K562 (cell line): ENCODE measurements around the gene EMILIN3. TPM values are rescaled to one million over a fixed set of nuclear protein-coding genes. Genes with fewer than 3 reads are reported as not detected.

ENCODE experiments used
- BRD4 ChIP-seq: fragments of 200-600 bp; sonication (generic); IDR thresholded peaks from 2 replicates; pipeline ENCODE4 v1.6.1; 2017; ENCODE audit warnings: inconsistent platforms
- MEF2A ChIP-seq: IDR thresholded peaks from 2 replicates; pipeline ENCODE4 v1.6.1; 2011; ENCODE audit warnings: low read depth, mild to moderate bottlenecking, low read length, moderate library complexity; ENCODE audit not compliant: control insufficient read depth
- MYBL2 ChIP-seq, 2 experiments: fragments of 450-650 bp in 1 of 2; sonication (generic) in 1 of 2; formaldehyde crosslinking in 1 of 2; IDR thresholded peaks; 2 replicates each; pipeline versions ENCODE4 v1.6.1 to v1.8.1; 2017 to 2022; ENCODE audit warnings: borderline replicate concordance in 1 of 2, inconsistent platforms in 1 of 2, low read depth in 1 of 2, mild to moderate bottlenecking in 1 of 2, missing genetic modification reagents in 1 of 2, moderate library complexity in 1 of 2
- NFXL1 ChIP-seq: fragments of 450-650 bp; formaldehyde crosslinking; IDR thresholded peaks from 2 replicates; pipeline ENCODE4 v1.4.0; 2021; ENCODE audit warnings: mild to moderate bottlenecking
- ZNF586 ChIP-seq: fragments of 450-650 bp; formaldehyde crosslinking; conservative IDR thresholded peaks from 2 replicates; pipeline ENCODE4 v1.4.0; 2020; ENCODE audit warnings: mild to moderate bottlenecking, moderate library complexity
- ZNF79 ChIP-seq: fragments of 250-450 bp; sonication (Bioruptor Pico); IDR thresholded peaks from 2 replicates; pipeline ENCODE4 v1.4.0; 2020; ENCODE audit warnings: low read depth, mild to moderate bottlenecking, moderate library complexity
- polyA plus RNA-seq, 8 experiments: library from polyadenylated mRNA; depleted of rRNA in 4 of 8; stranded (reverse) in 5 of 8; unstranded in 3 of 8; fragments of >200 nt; fragmentation: Nextera tagmentation in 2 of 8; fragmentation: Illumina TruSeq in 1 of 8; extraction: Ambion mirVana in 2 of 8; extraction: Trizol in 1 of 8; gene quantifications; 2 replicates each; pipeline versions ENCODE4 v1.2.1 to v1.2.3, GENCODE V29; 2011 to 2014; ENCODE audit warnings: inconsistent platforms in 1 of 8, missing spikeins in 1 of 8
- total RNA-seq, 7 experiments: library from RNA; depleted of rRNA in 6 of 7; stranded (reverse); fragments of >200 nt in 6 of 7; fragmentation: Illumina TruSeq in 2 of 7; extraction: Trizol in 2 of 7; gene quantifications; 2 replicates each; pipeline versions ENCODE4 v1.2.1 to v1.2.3, GENCODE V29; 2011 to 2021; ENCODE audit warnings: low replicate concordance in 1 of 7
- TF ChIP-seq, protein P1 (sequence below): fragments of 450-650 bp; IDR thresholded peaks from 2 replicates; pipeline ENCODE4 v1.6.1; 2016; ENCODE audit warnings: mild to moderate bottlenecking, moderate library complexity

The EMILIN3 gene
- total and polyA plus RNA-seq, 9 of the 15 experiments (the other 6 are each of a cell fraction or from before 2014, with no cell fraction given) = 0.01 to 0.07 TPM; not detected in 7

DNA sequence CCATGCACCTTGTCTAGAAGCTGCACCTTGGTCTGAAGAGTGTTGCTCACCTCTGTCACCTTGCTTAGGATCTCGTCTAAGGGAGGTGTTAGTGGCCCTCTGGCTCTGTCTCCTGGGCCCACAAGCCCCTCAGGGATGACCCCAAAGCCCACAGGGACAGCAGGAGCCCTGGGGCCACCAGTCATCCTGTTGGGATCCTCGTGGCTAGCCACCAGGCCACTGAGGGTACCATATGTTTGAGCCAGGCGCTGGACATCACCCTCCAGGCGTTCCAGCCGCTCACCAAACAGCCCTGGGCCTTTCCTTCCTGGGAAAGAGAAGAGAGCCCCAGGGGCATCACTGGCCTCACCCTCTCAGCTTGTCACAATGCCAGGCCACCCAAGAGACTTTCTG, 3.9 kb downstream of the EMILIN3 start (continued):
- TF ChIP-seq ZNF79 (no peak), ZNF586 (CRISPR knock-in tag) (no peak), BRD4 (no peak), MYBL2 (IDR thresholded peaks at IDR 0.05; ENCODE audit: low read depth) (no peak), MYBL2 (CRISPR knock-in tag; IDR thresholded peaks at IDR 0.05; ENCODE audit: borderline replicate concordance) (no peak), MEF2A (no peak), NFXL1 (CRISPR knock-in tag) (no peak)
- TF ChIP-seq, protein P1, sequence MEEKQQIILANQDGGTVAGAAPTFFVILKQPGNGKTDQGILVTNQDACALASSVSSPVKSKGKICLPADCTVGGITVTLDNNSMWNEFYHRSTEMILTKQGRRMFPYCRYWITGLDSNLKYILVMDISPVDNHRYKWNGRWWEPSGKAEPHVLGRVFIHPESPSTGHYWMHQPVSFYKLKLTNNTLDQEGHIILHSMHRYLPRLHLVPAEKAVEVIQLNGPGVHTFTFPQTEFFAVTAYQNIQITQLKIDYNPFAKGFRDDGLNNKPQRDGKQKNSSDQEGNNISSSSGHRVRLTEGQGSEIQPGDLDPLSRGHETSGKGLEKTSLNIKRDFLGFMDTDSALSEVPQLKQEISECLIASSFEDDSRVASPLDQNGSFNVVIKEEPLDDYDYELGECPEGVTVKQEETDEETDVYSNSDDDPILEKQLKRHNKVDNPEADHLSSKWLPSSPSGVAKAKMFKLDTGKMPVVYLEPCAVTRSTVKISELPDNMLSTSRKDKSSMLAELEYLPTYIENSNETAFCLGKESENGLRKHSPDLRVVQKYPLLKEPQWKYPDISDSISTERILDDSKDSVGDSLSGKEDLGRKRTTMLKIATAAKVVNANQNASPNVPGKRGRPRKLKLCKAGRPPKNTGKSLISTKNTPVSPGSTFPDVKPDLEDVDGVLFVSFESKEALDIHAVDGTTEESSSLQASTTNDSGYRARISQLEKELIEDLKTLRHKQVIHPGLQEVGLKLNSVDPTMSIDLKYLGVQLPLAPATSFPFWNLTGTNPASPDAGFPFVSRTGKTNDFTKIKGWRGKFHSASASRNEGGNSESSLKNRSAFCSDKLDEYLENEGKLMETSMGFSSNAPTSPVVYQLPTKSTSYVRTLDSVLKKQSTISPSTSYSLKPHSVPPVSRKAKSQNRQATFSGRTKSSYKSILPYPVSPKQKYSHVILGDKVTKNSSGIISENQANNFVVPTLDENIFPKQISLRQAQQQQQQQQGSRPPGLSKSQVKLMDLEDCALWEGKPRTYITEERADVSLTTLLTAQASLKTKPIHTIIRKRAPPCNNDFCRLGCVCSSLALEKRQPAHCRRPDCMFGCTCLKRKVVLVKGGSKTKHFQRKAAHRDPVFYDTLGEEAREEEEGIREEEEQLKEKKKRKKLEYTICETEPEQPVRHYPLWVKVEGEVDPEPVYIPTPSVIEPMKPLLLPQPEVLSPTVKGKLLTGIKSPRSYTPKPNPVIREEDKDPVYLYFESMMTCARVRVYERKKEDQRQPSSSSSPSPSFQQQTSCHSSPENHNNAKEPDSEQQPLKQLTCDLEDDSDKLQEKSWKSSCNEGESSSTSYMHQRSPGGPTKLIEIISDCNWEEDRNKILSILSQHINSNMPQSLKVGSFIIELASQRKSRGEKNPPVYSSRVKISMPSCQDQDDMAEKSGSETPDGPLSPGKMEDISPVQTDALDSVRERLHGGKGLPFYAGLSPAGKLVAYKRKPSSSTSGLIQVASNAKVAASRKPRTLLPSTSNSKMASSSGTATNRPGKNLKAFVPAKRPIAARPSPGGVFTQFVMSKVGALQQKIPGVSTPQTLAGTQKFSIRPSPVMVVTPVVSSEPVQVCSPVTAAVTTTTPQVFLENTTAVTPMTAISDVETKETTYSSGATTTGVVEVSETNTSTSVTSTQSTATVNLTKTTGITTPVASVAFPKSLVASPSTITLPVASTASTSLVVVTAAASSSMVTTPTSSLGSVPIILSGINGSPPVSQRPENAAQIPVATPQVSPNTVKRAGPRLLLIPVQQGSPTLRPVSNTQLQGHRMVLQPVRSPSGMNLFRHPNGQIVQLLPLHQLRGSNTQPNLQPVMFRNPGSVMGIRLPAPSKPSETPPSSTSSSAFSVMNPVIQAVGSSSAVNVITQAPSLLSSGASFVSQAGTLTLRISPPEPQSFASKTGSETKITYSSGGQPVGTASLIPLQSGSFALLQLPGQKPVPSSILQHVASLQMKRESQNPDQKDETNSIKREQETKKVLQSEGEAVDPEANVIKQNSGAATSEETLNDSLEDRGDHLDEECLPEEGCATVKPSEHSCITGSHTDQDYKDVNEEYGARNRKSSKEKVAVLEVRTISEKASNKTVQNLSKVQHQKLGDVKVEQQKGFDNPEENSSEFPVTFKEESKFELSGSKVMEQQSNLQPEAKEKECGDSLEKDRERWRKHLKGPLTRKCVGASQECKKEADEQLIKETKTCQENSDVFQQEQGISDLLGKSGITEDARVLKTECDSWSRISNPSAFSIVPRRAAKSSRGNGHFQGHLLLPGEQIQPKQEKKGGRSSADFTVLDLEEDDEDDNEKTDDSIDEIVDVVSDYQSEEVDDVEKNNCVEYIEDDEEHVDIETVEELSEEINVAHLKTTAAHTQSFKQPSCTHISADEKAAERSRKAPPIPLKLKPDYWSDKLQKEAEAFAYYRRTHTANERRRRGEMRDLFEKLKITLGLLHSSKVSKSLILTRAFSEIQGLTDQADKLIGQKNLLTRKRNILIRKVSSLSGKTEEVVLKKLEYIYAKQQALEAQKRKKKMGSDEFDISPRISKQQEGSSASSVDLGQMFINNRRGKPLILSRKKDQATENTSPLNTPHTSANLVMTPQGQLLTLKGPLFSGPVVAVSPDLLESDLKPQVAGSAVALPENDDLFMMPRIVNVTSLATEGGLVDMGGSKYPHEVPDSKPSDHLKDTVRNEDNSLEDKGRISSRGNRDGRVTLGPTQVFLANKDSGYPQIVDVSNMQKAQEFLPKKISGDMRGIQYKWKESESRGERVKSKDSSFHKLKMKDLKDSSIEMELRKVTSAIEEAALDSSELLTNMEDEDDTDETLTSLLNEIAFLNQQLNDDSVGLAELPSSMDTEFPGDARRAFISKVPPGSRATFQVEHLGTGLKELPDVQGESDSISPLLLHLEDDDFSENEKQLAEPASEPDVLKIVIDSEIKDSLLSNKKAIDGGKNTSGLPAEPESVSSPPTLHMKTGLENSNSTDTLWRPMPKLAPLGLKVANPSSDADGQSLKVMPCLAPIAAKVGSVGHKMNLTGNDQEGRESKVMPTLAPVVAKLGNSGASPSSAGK = no peak
